ENCODE measurements around the gene TMEM168.
"Not testable (repeated sequence)": the region's sequence is repeated elsewhere in the genome, so short reads cannot be mapped to it uniquely, and the experiment has no call there.

TMEM168 gene, protein sequence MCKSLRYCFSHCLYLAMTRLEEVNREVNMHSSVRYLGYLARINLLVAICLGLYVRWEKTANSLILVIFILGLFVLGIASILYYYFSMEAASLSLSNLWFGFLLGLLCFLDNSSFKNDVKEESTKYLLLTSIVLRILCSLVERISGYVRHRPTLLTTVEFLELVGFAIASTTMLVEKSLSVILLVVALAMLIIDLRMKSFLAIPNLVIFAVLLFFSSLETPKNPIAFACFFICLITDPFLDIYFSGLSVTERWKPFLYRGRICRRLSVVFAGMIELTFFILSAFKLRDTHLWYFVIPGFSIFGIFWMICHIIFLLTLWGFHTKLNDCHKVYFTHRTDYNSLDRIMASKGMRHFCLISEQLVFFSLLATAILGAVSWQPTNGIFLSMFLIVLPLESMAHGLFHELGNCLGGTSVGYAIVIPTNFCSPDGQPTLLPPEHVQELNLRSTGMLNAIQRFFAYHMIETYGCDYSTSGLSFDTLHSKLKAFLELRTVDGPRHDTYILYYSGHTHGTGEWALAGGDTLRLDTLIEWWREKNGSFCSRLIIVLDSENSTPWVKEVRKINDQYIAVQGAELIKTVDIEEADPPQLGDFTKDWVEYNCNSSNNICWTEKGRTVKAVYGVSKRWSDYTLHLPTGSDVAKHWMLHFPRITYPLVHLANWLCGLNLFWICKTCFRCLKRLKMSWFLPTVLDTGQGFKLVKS

DNA sequence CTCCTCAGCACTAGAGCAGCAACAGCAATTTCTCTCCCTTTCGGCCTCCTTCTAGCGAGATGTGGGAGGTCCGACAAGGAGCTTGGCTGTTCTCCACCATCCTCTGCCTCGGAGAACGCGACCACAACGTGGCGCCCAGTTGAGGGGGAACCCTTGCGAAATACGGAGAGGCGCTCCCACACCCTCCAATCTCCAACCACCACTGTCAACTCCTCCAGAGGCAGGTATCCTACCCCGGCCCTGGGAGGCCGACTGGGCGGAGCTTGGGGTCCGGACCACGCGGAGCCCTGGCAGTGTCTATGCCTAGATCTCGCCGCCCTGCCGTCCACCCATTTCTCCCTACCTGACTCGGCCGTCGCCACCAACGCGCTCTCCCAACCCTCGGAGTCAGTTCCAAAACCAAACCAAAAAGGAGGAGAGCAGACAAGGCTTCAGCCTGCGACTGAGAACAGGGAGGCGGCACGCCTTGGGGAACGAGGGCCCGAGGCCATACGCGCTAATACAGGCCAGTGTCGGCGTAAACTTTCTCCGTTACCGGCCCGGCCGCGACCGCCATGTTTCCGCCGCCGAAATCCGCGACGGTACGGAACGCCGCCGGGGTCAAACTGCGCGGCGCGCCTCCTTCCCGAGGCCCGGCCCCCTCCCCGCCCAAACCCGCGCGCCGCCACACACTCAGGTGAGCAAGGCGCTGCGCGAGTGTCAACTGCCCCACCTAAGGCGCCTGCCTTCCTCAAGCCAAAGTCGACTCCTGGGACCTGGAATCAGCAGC lies at the start of gene TMEM168:
TMEM168 (minus strand) TSS at position 577 of the 769 bp plus-strand sequence. CDS start 5,568 bp downstream, outside the sequence.
- peak; percentile 76 for DNase-seq (ENCODE audit: low read depth)

DNA sequence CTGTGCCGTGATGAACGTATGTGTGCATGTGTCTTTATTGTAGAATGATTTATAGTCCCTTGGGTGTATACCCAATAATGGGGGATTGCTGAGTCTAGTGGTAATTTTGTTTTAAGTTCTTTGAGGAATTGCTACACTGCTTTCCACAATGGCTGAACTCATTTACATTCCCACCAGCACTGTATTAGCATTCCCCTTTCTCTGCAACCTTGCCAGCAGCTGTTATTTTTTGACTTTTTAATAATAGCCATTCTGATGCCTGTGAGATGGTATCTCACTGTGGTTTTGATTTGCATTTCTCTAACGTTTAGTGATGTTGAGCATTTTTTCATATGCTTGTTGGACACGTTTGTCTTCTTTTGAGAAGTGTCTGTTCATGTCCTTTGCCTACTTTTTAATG lies 45.7 kb upstream of the TMEM168 start:
- DNase-seq (ENCODE audit: low read depth): not testable (repeated sequence)

DNA sequence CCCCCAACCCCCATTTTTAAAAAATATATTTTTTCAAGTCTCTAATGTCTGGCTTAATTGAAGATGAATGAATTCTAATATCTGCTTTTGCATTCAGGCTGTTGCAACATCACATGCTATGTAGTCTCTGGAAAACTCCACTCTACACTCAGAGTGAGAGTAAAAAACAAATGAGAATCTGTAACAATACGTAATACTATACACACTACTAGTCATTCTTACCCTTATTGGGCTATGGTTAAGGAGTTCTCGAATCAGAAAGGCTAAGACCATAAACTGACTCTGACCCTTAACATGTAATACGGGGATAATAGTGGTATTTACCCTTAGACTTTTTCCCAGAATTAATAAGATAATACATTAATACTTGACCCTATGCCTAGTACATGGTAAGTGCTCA lies 42.9 kb upstream of the TMEM168 start:
- no peak for DNase-seq (ENCODE audit: low read depth)

DNA sequence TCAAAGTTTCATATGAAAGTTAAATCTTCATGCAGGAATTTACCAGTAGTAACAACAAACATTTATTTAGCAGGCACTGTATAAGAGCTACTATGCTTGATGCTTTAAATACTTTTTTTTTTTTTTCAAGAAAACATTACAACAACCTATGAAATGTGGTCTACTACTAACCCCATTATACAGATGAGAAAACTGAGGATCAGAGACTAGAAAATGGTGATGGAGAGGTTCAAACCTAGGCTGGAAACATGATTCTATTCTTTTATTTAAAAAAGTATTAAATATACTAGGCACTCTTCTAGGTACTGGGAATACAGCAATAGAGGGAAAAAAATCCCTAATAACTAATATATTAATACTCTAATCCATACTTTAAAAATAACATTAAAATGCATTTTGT lies 40.6 kb upstream of the TMEM168 start:
- no peak for DNase-seq (ENCODE audit: low read depth)

DNA sequence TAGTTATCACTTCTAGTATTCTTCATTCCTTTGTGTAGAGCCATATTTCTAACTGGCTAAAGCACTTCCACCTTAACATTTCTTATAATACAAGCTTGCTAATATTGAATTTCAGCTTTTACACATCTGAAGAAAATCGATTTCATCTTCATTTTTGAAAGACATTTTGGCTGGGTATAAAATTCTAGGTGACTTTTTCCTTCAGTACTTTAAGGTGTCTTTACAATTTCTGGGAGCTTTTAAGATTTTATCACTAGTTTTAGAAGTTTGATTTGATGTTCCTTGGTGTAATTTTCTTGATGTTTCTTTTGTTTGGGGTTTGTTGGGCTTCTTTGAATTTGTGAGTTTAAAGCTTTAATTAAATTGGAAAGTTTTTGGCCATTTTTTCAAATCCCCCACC lies 38.5 kb upstream of the TMEM168 start:
- DNase-seq (ENCODE audit: low read depth): no peak

DNA sequence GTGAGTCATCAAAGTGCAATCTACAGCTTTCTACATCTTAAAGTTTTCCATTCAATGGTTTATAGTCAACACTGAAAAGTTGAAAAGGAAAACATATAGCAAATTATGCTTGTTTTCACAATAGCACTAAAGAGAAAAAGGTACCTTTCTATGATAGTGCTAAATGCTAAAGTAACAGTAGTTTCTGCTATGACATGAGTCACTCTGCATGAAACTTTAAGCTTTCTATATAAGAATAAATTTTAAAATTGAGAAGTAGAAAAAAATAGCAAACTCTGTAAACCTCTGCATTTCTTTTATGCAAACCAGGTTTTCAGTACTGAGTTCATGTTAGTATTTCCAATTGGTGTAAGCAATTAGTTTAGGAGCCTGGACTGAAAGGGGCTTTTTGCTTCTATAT lies 31.2 kb upstream of the TMEM168 start:
- no peak for DNase-seq (ENCODE audit: low read depth)

DNA sequence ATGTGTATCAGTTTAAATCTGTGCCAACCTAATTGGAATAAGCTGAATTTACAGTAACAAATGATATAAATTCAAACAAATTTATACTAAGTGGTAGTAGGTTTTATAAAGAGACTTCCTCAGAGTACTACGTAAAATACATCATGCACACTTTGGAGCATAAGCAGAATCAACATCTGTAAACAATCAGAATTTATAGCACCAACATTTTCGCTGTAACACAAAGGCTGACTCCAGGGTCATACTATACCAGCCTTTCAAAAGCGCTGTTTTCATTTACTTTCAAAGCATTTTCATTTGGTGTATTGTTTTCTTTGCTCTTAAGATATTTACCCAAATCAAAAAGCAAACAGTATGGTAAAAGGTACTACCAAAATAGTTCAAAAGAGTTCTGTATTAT lies 29.3 kb upstream of the TMEM168 start:
- no peak for DNase-seq (ENCODE audit: low read depth)

DNA sequence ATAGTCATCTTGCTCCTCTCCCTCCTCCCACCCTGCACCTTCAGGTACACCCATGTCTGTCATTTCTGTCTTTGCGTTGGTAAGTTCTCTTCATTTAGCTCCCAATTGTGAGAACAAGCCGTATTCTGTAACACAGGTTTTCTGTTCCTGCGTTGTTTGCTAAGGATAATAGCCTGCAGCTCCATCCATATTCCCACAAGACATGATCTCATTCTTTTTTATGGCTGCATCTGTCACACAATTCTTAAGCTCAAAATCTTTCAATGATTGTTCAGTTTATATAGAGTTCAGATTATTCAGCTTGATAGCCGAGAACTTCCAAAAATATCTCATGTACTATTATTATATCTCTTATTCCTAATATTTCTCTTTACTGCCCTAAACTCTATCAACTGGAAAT lies 16.0 kb upstream of the TMEM168 start:
- DNase-seq (ENCODE audit: low read depth): no peak

DNA sequence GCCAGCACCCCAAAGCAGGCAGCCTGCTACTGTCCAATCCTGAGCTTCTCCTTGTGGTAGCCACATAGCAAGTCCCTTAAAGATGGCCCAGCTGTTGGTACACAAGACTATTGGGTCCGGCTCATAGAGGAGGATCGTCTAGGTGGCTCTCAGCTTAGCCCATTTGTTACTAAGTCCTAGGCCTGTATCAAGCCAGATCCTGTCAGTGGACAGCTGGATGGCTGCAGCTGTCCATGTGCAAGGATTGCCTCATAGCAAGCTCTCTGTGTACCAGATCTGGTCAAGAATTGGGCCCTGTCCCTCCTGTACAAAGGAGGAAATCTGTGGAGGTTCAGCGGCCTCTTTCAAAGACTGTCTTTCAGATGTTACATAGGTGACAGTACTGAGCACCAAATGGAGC lies 12.2 kb upstream of the TMEM168 start:
- DNase-seq (ENCODE audit: low read depth): no peak

DNA sequence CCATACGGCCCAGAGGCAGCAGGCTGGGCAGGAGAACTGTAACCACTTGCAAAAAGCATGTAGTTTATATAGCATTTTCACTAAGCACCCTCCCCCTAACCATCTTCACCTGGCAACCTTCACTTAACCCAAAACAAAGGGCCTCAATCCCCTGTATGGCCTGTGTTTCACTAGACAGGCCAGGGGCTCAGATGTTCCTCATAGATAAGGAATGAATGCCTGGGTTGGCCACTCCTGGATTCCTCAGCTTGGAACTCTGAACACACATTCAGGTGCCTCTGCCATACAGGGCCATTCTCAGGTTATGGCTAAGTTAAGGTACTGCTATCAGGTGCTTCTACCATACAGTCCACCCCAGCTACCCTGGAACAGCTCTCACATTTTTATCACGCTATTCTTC lies 10.3 kb upstream of the TMEM168 start:
- DNase-seq (ENCODE audit: low read depth): no peak

DNA sequence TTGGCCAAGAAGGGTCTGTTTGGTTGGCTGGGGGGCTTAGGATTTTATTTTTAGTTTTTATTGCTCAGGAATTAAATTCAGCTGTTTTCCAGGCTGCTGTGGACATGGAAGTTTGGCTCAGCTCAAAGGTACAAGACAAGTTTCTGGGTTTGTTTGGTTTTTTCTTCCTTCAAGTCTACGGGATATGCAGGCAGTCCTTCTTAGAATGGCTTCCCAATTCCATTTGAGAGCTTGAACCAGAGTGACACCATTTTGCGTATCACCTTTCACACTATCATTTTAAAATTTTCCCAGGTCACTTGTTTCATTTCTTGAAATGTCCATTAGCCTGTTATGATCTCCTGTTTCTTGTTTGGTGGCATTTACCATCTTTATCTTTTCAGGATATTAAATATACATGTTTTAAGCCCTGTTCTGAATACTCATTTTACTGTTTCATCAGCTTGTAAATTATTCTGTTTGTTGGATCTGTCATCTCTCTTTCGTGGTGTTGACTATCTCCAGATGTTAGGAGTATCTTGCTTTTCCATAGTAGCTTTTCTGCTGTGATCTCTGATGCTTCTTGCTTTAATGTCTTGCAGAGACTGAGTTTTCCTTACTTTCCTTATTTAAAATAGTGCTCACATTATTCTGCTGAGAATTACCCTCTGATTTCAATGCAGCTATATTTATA lies 9.4 kb upstream of the TMEM168 start:
- no peak for DNase-seq (ENCODE audit: low read depth)

DNA sequence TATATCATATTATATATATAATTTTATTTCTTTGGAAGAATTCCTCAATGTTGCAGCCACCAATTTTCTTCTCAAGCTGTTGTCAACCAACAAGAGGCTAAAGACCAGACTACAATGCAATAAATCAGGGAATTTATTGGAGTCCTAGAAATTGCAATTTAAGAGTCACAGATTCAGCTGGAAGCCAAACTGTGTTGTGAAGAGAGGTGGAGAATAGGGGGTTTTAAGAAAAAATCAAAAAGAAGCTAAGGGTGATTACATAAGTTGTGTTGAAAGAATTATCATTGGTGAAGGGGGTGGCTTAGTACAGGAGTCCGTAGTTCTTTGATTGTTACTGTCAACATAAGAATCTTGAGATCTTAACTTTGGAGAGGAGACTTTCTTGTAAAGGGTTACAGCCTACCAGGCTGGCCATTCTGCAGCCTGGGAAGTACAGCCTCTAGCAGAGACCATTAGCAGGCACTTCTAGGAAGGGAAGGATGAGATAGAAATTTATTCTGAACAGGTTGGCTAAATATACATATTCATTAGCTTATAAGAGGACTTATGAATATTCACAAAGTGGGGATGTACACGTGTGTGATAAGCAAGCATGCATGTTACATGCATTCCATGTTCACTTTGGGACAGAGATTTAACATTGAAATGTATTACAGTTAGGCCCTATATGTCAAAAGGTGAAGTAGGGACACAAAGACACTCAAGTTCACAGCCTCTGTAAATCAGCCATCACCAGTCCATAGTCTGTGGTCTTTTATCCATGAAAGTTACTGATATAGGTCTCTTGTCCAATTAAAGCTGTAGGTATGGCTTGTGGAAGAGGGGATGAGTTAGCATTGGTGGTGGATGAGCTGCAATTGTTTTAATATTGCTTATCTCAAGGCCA lies 8.3 kb upstream of the TMEM168 start:
- DNase-seq (ENCODE audit: low read depth): no peak

DNA sequence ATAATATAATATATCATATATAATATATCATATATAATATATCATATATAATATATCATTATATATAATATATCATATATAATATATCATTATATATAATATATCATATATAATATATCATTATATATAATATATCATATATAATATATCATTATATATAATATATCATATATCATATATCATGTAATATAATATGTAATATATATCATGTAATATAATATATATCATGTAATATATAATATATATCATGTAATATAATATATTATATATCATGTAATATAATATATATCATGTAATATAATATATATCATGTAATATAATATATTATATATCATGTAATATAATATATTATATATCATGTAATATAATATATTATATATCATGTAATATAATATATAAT lies 6.4 kb upstream of the TMEM168 start:
- not testable (repeated sequence) for DNase-seq (ENCODE audit: low read depth)

DNA sequence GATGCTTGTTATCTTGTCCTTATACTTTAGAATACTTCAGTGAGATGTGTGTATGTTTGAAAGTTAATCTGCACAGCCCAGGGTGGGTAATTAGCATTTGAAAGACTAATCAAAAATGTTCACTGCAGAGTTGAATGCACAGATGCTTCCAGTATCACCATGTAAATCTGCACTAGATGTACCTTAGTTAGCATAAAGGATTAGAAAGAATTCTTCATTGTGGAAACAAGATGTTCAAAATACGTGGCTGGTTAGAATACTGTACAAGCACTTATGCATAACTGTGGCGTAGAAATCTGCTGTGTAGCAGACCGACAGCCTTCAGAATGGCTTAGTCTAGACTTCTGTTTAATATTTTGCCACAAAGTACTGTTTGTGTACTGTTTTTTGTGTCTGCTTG lies 2.2 kb upstream of the TMEM168 start:
- DNase-seq (ENCODE audit: low read depth): no peak

DNA sequence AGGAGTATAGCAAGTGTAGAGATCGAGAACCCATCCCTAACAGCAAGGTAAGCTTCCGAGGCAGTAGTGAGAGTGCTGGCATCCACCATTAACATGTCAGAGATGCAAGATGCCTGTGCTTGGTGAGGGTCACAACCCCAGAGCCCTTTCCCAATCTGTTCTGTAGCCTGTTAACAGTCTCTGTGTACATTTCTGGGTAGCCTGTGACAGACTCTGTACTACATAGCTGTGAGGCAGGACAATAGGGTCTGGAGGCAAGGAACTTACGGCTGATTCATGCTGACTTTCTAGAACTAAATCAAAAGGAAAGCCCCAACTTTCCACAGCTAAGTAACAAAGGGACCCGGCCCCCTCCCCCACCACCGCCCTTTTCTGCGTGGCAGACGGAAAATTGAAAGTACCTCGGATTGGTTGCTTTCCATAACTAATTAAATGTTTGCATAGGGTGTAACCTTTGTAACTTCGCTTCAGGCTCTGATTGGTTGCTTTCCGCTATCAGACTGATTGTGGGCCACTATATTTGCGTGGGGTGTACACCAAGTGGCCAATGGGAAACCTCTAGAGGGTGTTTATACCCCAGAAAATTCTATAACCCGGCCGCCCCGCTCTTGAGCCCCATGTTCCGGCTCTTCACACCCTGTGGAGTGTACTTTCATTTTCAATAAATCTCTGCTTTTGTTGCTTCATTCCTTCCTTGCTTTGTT lies 1.4 kb upstream of the TMEM168 start:
- DNase-seq (ENCODE audit: low read depth): no peak

DNA sequence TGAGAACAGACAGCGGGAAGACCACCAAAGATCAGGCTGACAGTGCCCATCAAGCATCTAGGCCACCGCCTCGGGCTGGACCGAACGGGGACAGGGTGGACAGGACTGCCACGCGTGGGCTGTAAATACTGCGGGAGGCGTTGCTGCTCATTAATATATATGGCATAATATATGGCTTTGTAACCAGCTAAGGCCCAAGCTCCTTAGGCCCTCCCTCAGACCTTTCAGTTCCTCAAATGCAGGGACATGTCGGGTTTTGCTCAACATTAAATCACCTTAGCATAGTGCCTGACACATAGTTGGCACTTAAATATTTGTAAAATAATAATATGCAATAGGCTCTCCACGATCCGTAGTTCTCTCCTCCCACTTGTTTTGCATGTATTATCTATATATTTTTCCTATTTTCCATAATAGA lies 402 bp upstream of the TMEM168 start:
- DNase-seq (ENCODE audit: low read depth): no peak

DNA sequence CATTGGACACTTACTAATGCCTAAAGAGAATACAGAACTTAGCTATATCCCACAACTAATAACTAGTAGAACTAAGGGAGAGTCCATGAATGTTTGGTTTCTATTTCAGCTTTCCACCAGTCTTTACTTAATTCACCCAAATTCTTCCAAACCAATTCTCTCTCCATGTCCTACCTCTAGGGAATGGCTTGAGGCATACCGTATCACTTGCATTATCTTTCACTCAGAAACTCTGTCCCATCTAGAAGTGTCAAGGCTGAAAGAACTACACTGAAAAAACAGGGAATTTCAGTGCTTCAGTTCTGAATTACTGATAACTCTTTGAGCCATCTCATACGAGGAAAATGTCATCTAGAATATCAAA lies 758 bp downstream of the TMEM168 start:
- no peak for DNase-seq (ENCODE audit: low read depth)

DNA sequence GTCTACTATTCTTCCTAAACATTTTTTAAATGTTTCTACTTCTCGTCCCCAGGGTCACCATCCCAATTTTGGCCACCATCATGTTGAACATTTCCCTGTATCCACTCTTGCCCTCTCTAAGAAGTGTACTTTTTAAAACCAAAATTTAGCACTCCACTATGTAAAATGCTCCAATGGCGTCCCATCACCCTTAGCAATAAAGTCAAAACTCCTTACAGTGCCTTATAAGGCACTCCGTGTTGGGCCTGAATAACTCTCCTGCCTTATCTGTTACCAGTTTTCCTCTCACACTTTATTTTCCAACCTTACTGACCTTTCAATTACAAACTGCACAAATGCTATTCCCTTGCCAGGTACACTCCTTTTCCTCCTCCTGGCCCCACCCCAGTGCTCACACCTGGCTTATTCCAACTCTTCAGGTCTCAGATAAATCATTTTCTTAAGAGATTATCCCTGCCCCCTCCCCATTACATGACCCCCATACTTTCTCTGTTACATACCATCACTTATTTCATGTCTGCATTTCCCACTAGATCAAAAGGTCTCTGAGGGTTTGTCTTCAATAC lies 1.3 kb downstream of the TMEM168 start:
- no peak for DNase-seq (ENCODE audit: low read depth)

DNA sequence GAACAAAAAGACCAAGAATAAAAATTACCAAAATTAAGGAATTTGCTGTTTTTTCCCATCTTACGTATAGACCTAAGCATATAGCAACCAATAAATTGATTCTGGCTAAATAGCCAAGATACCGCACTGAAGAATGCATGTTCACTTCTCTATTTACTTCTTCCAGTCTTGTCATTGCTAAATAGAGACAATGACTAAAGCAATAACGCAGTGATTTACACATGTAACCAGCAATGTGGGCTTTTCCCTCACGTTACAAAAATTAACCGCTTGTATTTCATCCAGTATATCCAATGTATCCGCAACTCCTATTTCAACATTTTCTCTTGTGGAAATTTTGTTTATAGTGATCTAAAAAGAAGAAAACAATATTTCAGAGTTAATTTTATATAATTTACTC lies 5.6 kb downstream of the TMEM168 start:
- DNase-seq (ENCODE audit: low read depth): no peak

DNA sequence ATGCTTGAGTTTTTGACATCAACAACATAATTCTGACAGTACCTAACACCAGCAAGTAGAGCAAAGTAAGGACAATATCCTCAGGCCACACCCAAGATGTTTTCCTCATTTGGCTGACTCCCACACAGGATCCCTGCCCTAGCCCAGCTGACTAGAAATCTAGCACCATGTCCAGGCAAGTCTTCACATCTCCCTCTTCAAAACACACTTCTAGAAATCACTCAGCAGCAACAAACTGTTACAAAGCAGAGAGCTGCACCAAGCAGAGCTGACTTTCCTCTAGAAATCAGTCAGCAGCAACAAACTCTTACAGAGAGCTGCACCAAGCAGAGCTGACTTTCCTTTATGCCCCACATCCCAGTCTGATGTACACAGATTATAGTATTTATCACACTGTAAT lies 7.7 kb downstream of the TMEM168 start:
- no peak for DNase-seq (ENCODE audit: low read depth)
